ENCODE data around the gene UBAC2. TPM values are rescaled to one million over a fixed set of nuclear protein-coding genes. Genes with fewer than 3 reads are reported as not detected.

The UBAC2 gene, protein sequence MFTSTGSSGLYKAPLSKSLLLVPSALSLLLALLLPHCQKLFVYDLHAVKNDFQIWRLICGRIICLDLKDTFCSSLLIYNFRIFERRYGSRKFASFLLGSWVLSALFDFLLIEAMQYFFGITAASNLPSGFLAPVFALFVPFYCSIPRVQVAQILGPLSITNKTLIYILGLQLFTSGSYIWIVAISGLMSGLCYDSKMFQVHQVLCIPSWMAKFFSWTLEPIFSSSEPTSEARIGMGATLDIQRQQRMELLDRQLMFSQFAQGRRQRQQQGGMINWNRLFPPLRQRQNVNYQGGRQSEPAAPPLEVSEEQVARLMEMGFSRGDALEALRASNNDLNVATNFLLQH
- total RNA-seq (2012; rRNA removed) (20.8 and 23.6 TPM in 2 replicates), polyA plus RNA-seq (2012; rRNA removed) (28.9 and 36.3 TPM in 2 replicates), Bru-seq, nascent RNA (percentile 83 among the genes with signal in this experiment), BruChase-seq, experiment 1, labeled RNA remaining after a 6-hour chase (percentile 77 among the genes with signal in this experiment), BruChase-seq, experiment 2, labeled RNA remaining after a 2-hour chase (percentile 82 among the genes with signal in this experiment)
- 29.0 and 35.1 TPM in 2 replicates for polyA plus RNA-seq (2012; cell fraction: cytosol; rRNA removed)
- 17.0 and 27.8 TPM in 2 replicates for polyA plus RNA-seq (2012; cell fraction: nucleus; rRNA removed; ENCODE audit: low replicate concordance)
- long read RNA-seq, transcript UBAC2-203 (9 exons, 1,375 nt), result major isoform, 120 of 172 reads
- long read RNA-seq, partial matches to known transcripts, result 10 of 172 reads
- long read RNA-seq, other reads (novel, unspliced or antisense), result 39 of 172 reads

DNA sequence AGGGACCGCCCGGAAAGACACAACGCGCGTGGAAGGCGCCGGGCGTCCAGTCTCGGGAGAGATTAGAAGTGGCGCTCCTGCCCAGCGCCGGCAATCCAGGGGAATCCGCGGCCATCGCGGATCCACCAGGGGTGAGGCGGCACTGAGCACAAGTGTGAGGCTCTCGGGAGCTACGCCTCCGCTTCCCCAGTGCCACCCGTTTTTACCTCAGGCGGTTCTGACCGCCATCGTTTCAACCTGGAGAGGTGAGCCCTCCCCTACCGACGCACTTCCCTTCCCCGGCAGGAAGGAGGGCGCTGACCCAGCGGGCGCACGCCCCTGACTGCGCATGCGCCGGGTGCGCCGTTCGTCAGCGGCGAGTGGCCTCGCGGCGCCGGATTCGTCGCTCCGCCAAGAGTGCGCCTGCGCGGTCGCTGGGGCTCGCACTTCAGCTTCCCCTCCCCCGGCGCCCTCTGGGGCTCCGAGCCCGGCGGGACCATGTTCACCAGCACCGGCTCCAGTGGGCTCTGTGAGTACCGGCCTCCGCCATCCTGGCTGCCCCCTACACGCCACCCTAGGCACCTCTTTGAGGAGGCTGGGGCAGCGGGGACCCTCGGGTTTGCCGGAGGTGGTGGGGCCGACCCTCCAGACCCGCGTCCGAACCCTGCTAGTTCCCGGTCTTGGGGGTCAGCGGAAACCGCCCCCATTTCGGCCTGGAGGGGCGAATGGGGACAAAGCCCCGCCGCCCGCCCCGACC is at the start of gene UBAC2:
Gene UBAC2, plus strand, starts transcription at position 423 of the 736 bp plus-strand sequence. Its CDS starts 55 bp downstream, at position 478.
- ATAC-seq (ENCODE audit: low read depth) (peak; percentile 96), DNase-seq (peak; percentile 91)
- Histone ChIP-seq H2AK9ac (replicated peaks; ENCODE audit: low read depth, low read length, poor library complexity) (peak within 1 kb of the TSS; percentile 99), H3K9me3 (ENCODE audit: control insufficient read depth, insufficient read depth, low read length) (no peaks in the 10 kb centered on the region), H2BK5ac (ENCODE audit: low read depth, low read length, poor library complexity, severe bottlenecking) (peak within 1 kb of the TSS; percentile 67), H3K79me1 (ENCODE audit: low read depth in 1 of 2, low read length in 2 of 2) (peaks cover 19 to 50% of the 10 kb centered on the region in 2 experiments), H3K27ac (ENCODE audit: insufficient read depth, low read length) (peak within 1 kb of the TSS; percentile 91), H2AFZ (replicated peaks; ENCODE audit: low read length, poor library complexity) (peak within 1 kb of the TSS; percentile 100), H3K36me3 (ENCODE audit: control insufficient read depth, insufficient read depth, low read length) (peaks cover under 1% of the 10 kb centered on the region; the same call in 1 of the 2 replicates), H2AK5ac (ENCODE audit: low read depth, low read length) (peak within 1 kb of the TSS; percentile 84; the same call in 1 of the 2 replicates), H2BK15ac (ENCODE audit: low read depth, low read length) (no peak within 1 kb of the TSS), H3K9ac (ENCODE audit: low read depth, low read length) (peak within 1 kb of the TSS; percentile 93), H3K18ac (ENCODE audit: low read depth, low read length) (no peak within 1 kb of the TSS; the same call in 1 of the 2 replicates), H4K5ac (ENCODE audit: low read depth, low read length) (peak within 1 kb of the TSS; percentile 75), H3K4me2 (ENCODE audit: low read depth, low read length) (peak within 1 kb of the TSS; percentile 74), H2BK120ac (ENCODE audit: low read depth, low read length) (peak within 1 kb of the TSS; percentile 28; the same call in 1 of the 2 replicates), H3K4me1 (ENCODE audit: control insufficient read depth, insufficient read depth, low read length) (no peaks in the 10 kb centered on the region; the same call in 1 of the 2 replicates), H4K8ac (ENCODE audit: low read depth in 2 of 2, low read length in 2 of 2) (peak within 1 kb of the TSS; percentile 97 to 98), H3K56ac (ENCODE audit: extremely low read depth, insufficient read depth, low read length) (peak within 1 kb of the TSS; percentile 72), H2BK20ac (ENCODE audit: low read depth, low read length) (no peak within 1 kb of the TSS), H4K91ac (ENCODE audit: insufficient read depth, low read depth, low read length) (peak within 1 kb of the TSS; percentile 89), H3K14ac (replicated peaks; ENCODE audit: low read depth, low read length) (peak within 1 kb of the TSS; percentile 87), H3K27me3 (ENCODE audit: control insufficient read depth, insufficient read depth, low read length) (no peaks in the 10 kb centered on the region), H3K4me3 (ENCODE audit: insufficient read depth, low read depth, low read length) (peak within 1 kb of the TSS; percentile 93), H3K4ac (ENCODE audit: low read depth, low read length) (peak within 1 kb of the TSS; percentile 95), H3K23ac (ENCODE audit: low read depth, low read length) (peak within 1 kb of the TSS; percentile 96), H4K20me1 (ENCODE audit: insufficient read depth, low read length) (peaks cover 24% of the 10 kb centered on the region), H3K9me1 (ENCODE audit: insufficient read depth, low read length) (peaks cover 2% of the 10 kb centered on the region; the same call in 1 of the 2 replicates)
- intact Hi-C loops (cut with micrococcal nuclease), result loop anchor here (5.0 kb wide), 1 partner anchor 57 kb away; the partner anchor contains the start of gene GPR18
- ChIA-PET CTCF (interaction anchor here (0.6 to 0.9 kb wide), 4 partner anchors 57 to 237 kb away, joined by 3 to 5 read pairs (median 4); no protein-coding TSS in a partner anchor), POLR2A (ENCODE audit: unreplicated experiment) (interaction anchor here (0.6 to 1.5 kb wide), 2 partner anchors 9 to 72 kb away, joined by 3 to 6 read pairs; no protein-coding TSS in a partner anchor)
- in situ Hi-C loops (cut with MboI; ENCODE audit: low sequenced_read_pairs), result no loop called here
- dilution Hi-C loops (cut with HindIII; ENCODE audit: low sequenced_read_pairs, unreplicated experiment), result no loop called here
- BruUV-seq (replicated peaks), result no TSS peak
- WGBS, 2 experiments (ENCODE audit: extremely low coverage in 2 of 2, insufficient read length in 1 of 2), result 0% methylated on average over 44 of the region's 76 CpGs; no CpG with 5 or more reads in 1 of the 2 experiments
- TF ChIP-seq, protein P1, sequence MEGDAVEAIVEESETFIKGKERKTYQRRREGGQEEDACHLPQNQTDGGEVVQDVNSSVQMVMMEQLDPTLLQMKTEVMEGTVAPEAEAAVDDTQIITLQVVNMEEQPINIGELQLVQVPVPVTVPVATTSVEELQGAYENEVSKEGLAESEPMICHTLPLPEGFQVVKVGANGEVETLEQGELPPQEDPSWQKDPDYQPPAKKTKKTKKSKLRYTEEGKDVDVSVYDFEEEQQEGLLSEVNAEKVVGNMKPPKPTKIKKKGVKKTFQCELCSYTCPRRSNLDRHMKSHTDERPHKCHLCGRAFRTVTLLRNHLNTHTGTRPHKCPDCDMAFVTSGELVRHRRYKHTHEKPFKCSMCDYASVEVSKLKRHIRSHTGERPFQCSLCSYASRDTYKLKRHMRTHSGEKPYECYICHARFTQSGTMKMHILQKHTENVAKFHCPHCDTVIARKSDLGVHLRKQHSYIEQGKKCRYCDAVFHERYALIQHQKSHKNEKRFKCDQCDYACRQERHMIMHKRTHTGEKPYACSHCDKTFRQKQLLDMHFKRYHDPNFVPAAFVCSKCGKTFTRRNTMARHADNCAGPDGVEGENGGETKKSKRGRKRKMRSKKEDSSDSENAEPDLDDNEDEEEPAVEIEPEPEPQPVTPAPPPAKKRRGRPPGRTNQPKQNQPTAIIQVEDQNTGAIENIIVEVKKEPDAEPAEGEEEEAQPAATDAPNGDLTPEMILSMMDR (conservative IDR thresholded peaks at IDR 0.05; ENCODE audit: low read depth, low read length), result no peak
- TF ChIP-seq MXI1 (IDR thresholded peaks at IDR 0.05; ENCODE audit: borderline replicate concordance, low read depth, low read length), result peak; percentile 14; the same call in 1 of the 2 replicates
- TF ChIP-seq SMC3 (IDR thresholded peaks at IDR 0.05; ENCODE audit: low read depth, low read length), result no peak
- no peak for TF ChIP-seq MAFK (IDR thresholded peaks at IDR 0.05; ENCODE audit: low read depth, low read length)
- peak; percentile 83; the same call in 1 of the 2 replicates for TF ChIP-seq CHD1 (IDR thresholded peaks at IDR 0.05; ENCODE audit: low read depth, low read length)
- no peak for TF ChIP-seq FOS (IDR thresholded peaks at IDR 0.05; ENCODE audit: low read depth, low read length)
- peak; percentile 98 for TF ChIP-seq POLR2A (IDR thresholded peaks at IDR 0.05; ENCODE audit: low read depth, low read length)
- no peak for TF ChIP-seq RFX5 (IDR thresholded peaks at IDR 0.05; ENCODE audit: low read depth, low read length)
- TF ChIP-seq, protein P2, sequence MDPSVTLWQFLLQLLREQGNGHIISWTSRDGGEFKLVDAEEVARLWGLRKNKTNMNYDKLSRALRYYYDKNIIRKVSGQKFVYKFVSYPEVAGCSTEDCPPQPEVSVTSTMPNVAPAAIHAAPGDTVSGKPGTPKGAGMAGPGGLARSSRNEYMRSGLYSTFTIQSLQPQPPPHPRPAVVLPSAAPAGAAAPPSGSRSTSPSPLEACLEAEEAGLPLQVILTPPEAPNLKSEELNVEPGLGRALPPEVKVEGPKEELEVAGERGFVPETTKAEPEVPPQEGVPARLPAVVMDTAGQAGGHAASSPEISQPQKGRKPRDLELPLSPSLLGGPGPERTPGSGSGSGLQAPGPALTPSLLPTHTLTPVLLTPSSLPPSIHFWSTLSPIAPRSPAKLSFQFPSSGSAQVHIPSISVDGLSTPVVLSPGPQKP (IDR thresholded peaks at IDR 0.05; ENCODE audit: borderline replicate concordance, low read depth, low read length), result no peak
- TF ChIP-seq NFE2L2 (IDR thresholded peaks at IDR 0.05; ENCODE audit: low read depth, low read length), result no peak
- no peak for TF ChIP-seq RCOR1 (IDR thresholded peaks at IDR 0.05; ENCODE audit: insufficient replicate concordance, low read length)

All from IMR-90 (cell line).